ENCODE results near the gene TOX2. TPM values are rescaled to one million over a fixed set of nuclear protein-coding genes. Genes with fewer than 3 reads are reported as not detected.

Gene TOX2
- total RNA-seq, 5 donors from 2014 or later (not counting 1 experiment from before 2014, with no cell fraction given): 0.38 to 3.0 (median 1.6) TPM

DNA sequence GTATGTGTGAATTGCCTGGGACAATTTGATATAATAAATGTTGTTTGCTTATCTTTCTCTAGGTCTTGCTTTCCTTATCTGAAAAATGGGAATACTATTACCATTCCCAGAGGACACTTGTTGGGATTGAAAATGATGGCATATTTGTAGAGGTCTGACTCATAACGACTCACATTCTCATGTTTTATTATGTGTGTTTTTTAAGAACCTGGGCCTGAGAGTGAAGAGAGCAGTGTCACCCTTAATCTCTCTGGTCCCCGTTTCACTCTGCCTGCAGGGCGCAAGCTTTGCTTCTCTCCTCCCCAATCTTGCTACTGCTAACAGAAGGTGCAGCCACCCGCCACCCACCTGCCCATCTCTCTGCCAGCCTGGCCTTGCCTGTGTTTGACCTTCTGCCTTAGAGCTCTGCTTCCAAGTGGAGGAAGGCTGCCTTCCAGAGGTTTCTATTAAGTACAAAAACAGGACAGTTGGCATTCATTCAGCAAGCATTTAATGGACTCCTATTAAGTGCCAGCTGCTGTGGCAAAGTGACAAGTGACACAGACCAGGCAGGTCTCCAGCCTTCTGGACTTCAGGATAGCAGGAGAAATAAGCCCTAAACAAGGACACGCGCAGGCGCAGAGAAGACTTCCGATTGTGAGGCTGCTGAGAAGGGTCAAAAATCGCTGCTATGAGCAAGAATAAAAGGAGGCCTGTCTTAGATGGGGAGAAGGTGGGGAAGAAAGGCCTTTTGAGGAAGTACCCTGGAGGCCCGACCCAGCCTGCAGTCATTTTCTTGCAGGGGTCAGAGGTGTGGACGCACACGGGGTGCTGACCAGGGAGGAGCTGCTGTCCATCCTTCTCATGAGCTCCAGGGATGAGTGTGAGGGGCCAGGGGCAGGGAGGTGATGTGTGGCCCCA, 159.8 kb downstream of the TOX2 start:
- no peak overlapping the region for H3K4me3 ChIP-seq (ENCODE audit: control insufficient read depth in 1 of 2, extremely low read depth in 1 of 2, low read length in 1 of 2)
- H3K4me3 Mint-ChIP-seq: peak overlapping the region in 1 of 3 donors; percentile 81
- H3K9me3 Mint-ChIP-seq: no peaks in the 10 kb centered on the region
- DNase-seq: peak in 1 of 35 experiments; percentile 5
- peak overlapping the region; percentile 26 to 82 for H3K27ac Mint-ChIP-seq
- H3K36me3 ChIP-seq (ENCODE audit: control insufficient read depth in 2 of 2, extremely low read depth in 1 of 2, insufficient read depth in 1 of 2, low read length in 1 of 2): no peaks in the 10 kb centered on the region
- H3K27me3 Mint-ChIP-seq: peaks cover 0 to 2% of the 10 kb centered on the region in 2 donors
- whole genome bisulfite sequencing (ENCODE audit: insufficient coverage): 94% methylated on average over 10 of the region's 12 CpGs
- no peak overlapping the region for H3K27ac ChIP-seq (ENCODE audit: low read length)
- peaks cover 69 to 82% (median 72%) of the 10 kb centered on the region in 3 donors for H3K4me1 Mint-ChIP-seq
- H3K36me3 Mint-ChIP-seq: no peaks in the 10 kb centered on the region
- H3K4me1 ChIP-seq (ENCODE audit: control insufficient read depth in 1 of 2, extremely low read depth in 1 of 2, insufficient read depth in 2 of 2, low read length in 2 of 2): peaks cover 45 to 60% of the 10 kb centered on the region in 2 experiments
- no peaks in the 10 kb centered on the region for H3K9me3 ChIP-seq
- peaks cover 0 to 9% of the 10 kb centered on the region in 2 experiments for H3K27me3 ChIP-seq (replicated peaks in 1 of 2; ENCODE audit: control insufficient read depth in 2 of 2, extremely low read depth in 1 of 2, insufficient read depth in 2 of 2, low read length in 1 of 2)
- ATAC-seq (replicated peaks in 1 of 4): no peak
- CTCF ChIA-PET: interaction anchor here (0.5 to 0.6 kb wide), 2 partner anchors 292 to 540 kb away, joined by 3 read pairs; no protein-coding TSS in a partner anchor
- POLR2A ChIA-PET: interaction anchor here in 1 of 2 donors (0.6 kb wide), 1 partner anchor 897 kb away, joined by 3 read pairs; no protein-coding TSS in a partner anchor

GRCh38 chr20:44075191-44075949, 160.7 kb downstream of the TOX2 start:
- Mint-ChIP-seq H3K27ac (peak overlapping the region in 1 of 2 donors; percentile 18), H3K4me3 (peak overlapping the region in 1 of 3 donors; percentile 81), H3K9me3 (no peaks in the 10 kb centered on the region), H3K36me3 (no peaks in the 10 kb centered on the region), H3K27me3 (peaks cover 0 to 2% of the 10 kb centered on the region in 2 donors), H3K4me1 (peaks cover 68 to 82% (median 71%) of the 10 kb centered on the region in 3 donors)
- ATAC-seq (replicated peaks in 1 of 4) (no peak), DNase-seq (peak in 1 of 35 experiments; percentile 7)
- no peak overlapping the region for H3K4me3 ChIP-seq (ENCODE audit: control insufficient read depth in 1 of 2, extremely low read depth in 1 of 2, low read length in 1 of 2)
- 92% methylated on average over 22 of the region's 23 CpGs for WGBS (ENCODE audit: insufficient coverage)
- no peaks in the 10 kb centered on the region for H3K36me3 ChIP-seq (ENCODE audit: control insufficient read depth in 2 of 2, extremely low read depth in 1 of 2, insufficient read depth in 1 of 2, low read length in 1 of 2)
- no peaks in the 10 kb centered on the region for H3K9me3 ChIP-seq
- ChIA-PET POLR2A (no interaction called here), CTCF (no interaction called here)
- peaks cover 40 to 57% of the 10 kb centered on the region in 2 experiments for H3K4me1 ChIP-seq (ENCODE audit: control insufficient read depth in 1 of 2, extremely low read depth in 1 of 2, insufficient read depth in 2 of 2, low read length in 2 of 2)
- H3K27ac ChIP-seq (ENCODE audit: low read length): no peak overlapping the region
- H3K27me3 ChIP-seq (replicated peaks in 1 of 2; ENCODE audit: control insufficient read depth in 2 of 2, extremely low read depth in 1 of 2, insufficient read depth in 2 of 2, low read length in 1 of 2): peaks cover 0 to 8% of the 10 kb centered on the region in 2 experiments

DNA sequence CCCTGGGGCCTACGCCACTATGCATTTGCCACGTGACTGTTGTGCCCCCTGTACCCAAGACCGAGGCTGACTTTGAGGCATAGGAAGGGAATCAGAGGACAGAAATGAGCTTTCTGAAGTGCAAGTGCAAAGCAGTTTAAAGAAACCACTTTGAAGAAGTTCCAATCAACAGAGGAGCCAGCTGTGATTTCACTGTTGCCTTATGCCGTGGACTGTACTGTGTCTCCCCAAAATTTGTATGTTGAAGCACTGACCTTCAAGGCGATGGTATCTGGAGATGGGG, 161.2 kb downstream of the TOX2 start:
- Mint-ChIP-seq H3K36me3 (no peaks in the 10 kb centered on the region), H3K9me3 (no peaks in the 10 kb centered on the region), H3K4me3 (peak overlapping the region in 1 of 3 donors; percentile 81), H3K27me3 (peaks cover 0 to 2% of the 10 kb centered on the region in 2 donors), H3K4me1 (peaks cover 68 to 82% (median 71%) of the 10 kb centered on the region in 3 donors), H3K27ac (no peak overlapping the region)
- Histone ChIP-seq H3K4me3 (ENCODE audit: control insufficient read depth in 1 of 2, extremely low read depth in 1 of 2, low read length in 1 of 2) (no peak overlapping the region), H3K27me3 (replicated peaks in 1 of 2; ENCODE audit: control insufficient read depth in 2 of 2, extremely low read depth in 1 of 2, insufficient read depth in 2 of 2, low read length in 1 of 2) (peaks cover 0 to 3% of the 10 kb centered on the region in 2 experiments), H3K36me3 (ENCODE audit: control insufficient read depth in 2 of 2, extremely low read depth in 1 of 2, insufficient read depth in 1 of 2, low read length in 1 of 2) (no peaks in the 10 kb centered on the region), H3K27ac (ENCODE audit: low read length) (no peak overlapping the region), H3K4me1 (ENCODE audit: control insufficient read depth in 1 of 2, extremely low read depth in 1 of 2, insufficient read depth in 2 of 2, low read length in 2 of 2) (peaks cover 38 to 55% of the 10 kb centered on the region in 2 experiments), H3K9me3 (no peaks in the 10 kb centered on the region)
- POLR2A ChIA-PET: no interaction called here
- 94% methylated on average over 4 of the region's 5 CpGs for WGBS (ENCODE audit: insufficient coverage)
- CTCF ChIA-PET: no interaction called here
- DNase-seq: no peak
- no peak for ATAC-seq (replicated peaks in 1 of 4)

GRCh38 chr20:44079291-44079690, 164.6 kb downstream of the TOX2 start:
- POLR2A ChIA-PET: no interaction called here
- peaks cover 36 to 49% (median 39%) of the 10 kb centered on the region in 3 donors for H3K4me1 Mint-ChIP-seq

GRCh38 chr20:44080064-44080463, 165.4 kb downstream of the TOX2 start:
- Mint-ChIP-seq H3K27ac (no peak overlapping the region), H3K27me3 (no peaks in the 10 kb centered on the region), H3K4me3 (peak overlapping the region in 1 of 3 donors; percentile 21), H3K36me3 (no peaks in the 10 kb centered on the region), H3K4me1 (peaks cover 28 to 42% (median 31%) of the 10 kb centered on the region in 3 donors), H3K9me3 (no peaks in the 10 kb centered on the region)
- H3K4me3 ChIP-seq (ENCODE audit: control insufficient read depth in 1 of 2, extremely low read depth in 1 of 2, low read length in 1 of 2): no peak overlapping the region
- H3K9me3 ChIP-seq: no peaks in the 10 kb centered on the region
- no peaks in the 10 kb centered on the region for H3K36me3 ChIP-seq (ENCODE audit: control insufficient read depth in 2 of 2, extremely low read depth in 1 of 2, insufficient read depth in 1 of 2, low read length in 1 of 2)
- DNase-seq: no peak
- no peak overlapping the region for H3K27ac ChIP-seq (ENCODE audit: low read length)
- peaks cover 12 to 17% of the 10 kb centered on the region in 2 experiments for H3K4me1 ChIP-seq (ENCODE audit: control insufficient read depth in 1 of 2, extremely low read depth in 1 of 2, insufficient read depth in 2 of 2, low read length in 2 of 2)
- no peak for ATAC-seq (replicated peaks in 1 of 4)
- ChIA-PET POLR2A (interaction anchor here (0.6 kb wide), 2 partner anchors 9 to 99 kb away, joined by 3 to 4 read pairs; no protein-coding TSS in a partner anchor), CTCF (interaction anchor here (0.5 to 2.4 kb wide), 19 partner anchors 10 to 566 kb away, joined by 3 to 18 read pairs (median 4); no protein-coding TSS in a partner anchor)
- no peaks in the 10 kb centered on the region for H3K27me3 ChIP-seq (replicated peaks in 1 of 2; ENCODE audit: control insufficient read depth in 2 of 2, extremely low read depth in 1 of 2, insufficient read depth in 2 of 2, low read length in 1 of 2)
- WGBS (ENCODE audit: insufficient coverage): 80% methylated on average over 4 of the region's 10 CpGs

More at GRCh38 chr20:44079291-44079690, 164.6 kb downstream of the TOX2 start:
- 91% methylated on average over 10 of the region's 10 CpGs for WGBS (ENCODE audit: insufficient coverage)
- no peak overlapping the region for H3K4me3 Mint-ChIP-seq
- Histone ChIP-seq H3K9me3 (no peaks in the 10 kb centered on the region), H3K36me3 (ENCODE audit: control insufficient read depth in 2 of 2, extremely low read depth in 1 of 2, insufficient read depth in 1 of 2, low read length in 1 of 2) (no peaks in the 10 kb centered on the region), H3K27ac (ENCODE audit: low read length) (no peak overlapping the region), H3K4me3 (ENCODE audit: control insufficient read depth in 1 of 2, extremely low read depth in 1 of 2, low read length in 1 of 2) (no peak overlapping the region), H3K27me3 (replicated peaks in 1 of 2; ENCODE audit: control insufficient read depth in 2 of 2, extremely low read depth in 1 of 2, insufficient read depth in 2 of 2, low read length in 1 of 2) (no peaks in the 10 kb centered on the region), H3K4me1 (ENCODE audit: control insufficient read depth in 1 of 2, extremely low read depth in 1 of 2, insufficient read depth in 2 of 2, low read length in 2 of 2) (peaks cover 13 to 24% of the 10 kb centered on the region in 2 experiments)
- no peaks in the 10 kb centered on the region for H3K9me3 Mint-ChIP-seq
- CTCF ChIA-PET: interaction anchor here (0.5 to 1.6 kb wide), 3 partner anchors 10 to 420 kb away, joined by 3 to 4 read pairs (median 3); no protein-coding TSS in a partner anchor
- DNase-seq (no peak), ATAC-seq (replicated peaks in 1 of 4) (no peak)
- H3K27me3 Mint-ChIP-seq: no peaks in the 10 kb centered on the region
- no peaks in the 10 kb centered on the region for H3K36me3 Mint-ChIP-seq
- no peak overlapping the region for H3K27ac Mint-ChIP-seq
